Adrenal gland (tissue), 12 donors: Measurements from ENCODE around the gene OTUD6A. TPM values are rescaled to one million over a fixed set of nuclear protein-coding genes. Genes with fewer than 3 reads are reported as not detected.

Experiments
- DNase-seq, 7 donors: peaks; one replicate each; pipeline ENCODE4 v3.0.0-alpha.2; 2019 to 2020
- H3K27ac ChIP-seq, 5 donors: fragments of 200-600 bp; sonication (generic) in 4 of 5; 1 replicate in 3 of 5; 2 replicates in 2 of 5; pipeline versions ENCODE4 v1.5.1 to v1.8.0; 2016 to 2020; ENCODE audit warnings: mild to moderate bottlenecking in 1 of 5
- H3K27me3 ChIP-seq: fragments of 200-600 bp; 2 replicates; pipeline ENCODE4 v1.8.0; 2021
- H3K36me3 ChIP-seq, 2 donors: fragments of 200-600 bp; replicated peaks in 1 of 2; 1 replicate in 1 of 2; 2 replicates in 1 of 2; pipeline versions ENCODE4 v1.5.1 to v1.8.0; 2018 to 2022
- H3K4me1 ChIP-seq, 2 donors: fragments of 200-600 bp; replicated peaks in 1 of 2; 1 replicate in 1 of 2; 2 replicates in 1 of 2; pipeline versions ENCODE4 v1.5.1 to v1.8.0; 2018 to 2021
- H3K4me3 ChIP-seq, 4 donors: fragments of 200-600 bp; sonication (generic) in 3 of 4; one replicate each; pipeline ENCODE4 v1.5.1; 2016 to 2018
- H3K9me3 ChIP-seq, 3 donors: fragments of 200-600 bp; sonication (generic) in 1 of 3; replicated peaks in 1 of 3; 1 replicate in 2 of 3; 2 replicates in 1 of 3; pipeline versions ENCODE4 v1.5.1 to v1.8.0; 2016 to 2021
- POLR2A ChIP-seq, 2 donors: fragments of 450-650 bp; IDR thresholded peaks; one replicate each; pipeline ENCODE4 v1.6.1; 2017; ENCODE audit warnings: antibody characterized with exemption in 2 of 2, mild to moderate bottlenecking in 2 of 2, moderate library complexity in 1 of 2
- WGBS, 4 donors: extraction: QIAGEN DNeasy Blood & Tissue Kit in 2 of 4; methylation state at CpG; one replicate each; pipeline versions ENCODE4 v1.1.5 to v1.1.7; 2013 to 2017; 5-methylcytosine and 5-hydroxymethylcytosine counted together
- intact Hi-C, 2 donors: fragments of 100-400 bp; cut with DNase I; formaldehyde crosslinking; loops; one replicate each; pipeline versions ENCODE4 v1.14.1 to v1.15.0; 2022 to 2023
- polyA plus RNA-seq, 3 donors: library from polyadenylated mRNA; stranded (reverse); fragments of 200-250 nt in 2 of 3; fragments of 350-450 nt in 1 of 3; fragmentation: Illumina TruSeq in 1 of 3; extraction: RNeasy Lipid Tissue Mini Kit (QIAGEN cat#74804) in 1 of 3; gene quantifications; one replicate each; pipeline ENCODE4 v1.2.3, GENCODE V29; 2013 to 2014
- total RNA-seq, 9 donors: library from RNA; depleted of rRNA in 4 of 9; stranded (reverse); fragments of >200 nt in 4 of 9; fragments of 120-200 nt in 1 of 9; fragmentation: NEBNext Ultra II Directional in 1 of 9; extraction: Animal tissue kit (Norgen Biotek cat#: 25700) in 1 of 9; gene quantifications; one replicate each; pipeline versions ENCODE4 v1.1.0 to v1.2.4, GENCODE V29; 2013 to 2023
- TF ChIP-seq, protein P1 (sequence below), 6 experiments: fragments of 450-650 bp in 4 of 6; fragments of 200-600 bp in 2 of 6; sonication (generic) in 1 of 6; IDR thresholded peaks; 1 replicate in 5 of 6; 2 replicates in 1 of 6; pipeline versions ENCODE4 v1.5.1 to v1.8.0; 2016 to 2021; ENCODE audit warnings: antibody characterized with exemption in 6 of 6, mild to moderate bottlenecking in 2 of 6, moderate library complexity in 1 of 6
- donor health status: healthy with polysubstance abuse.
- donor health status: Bipolar disorder and iron deficiency.
- donor health status: DM: yes; HTN: yes; CAD: no.
- donor health status: DM: no; HTN: no; CAD: no.
- donor health status: DM: no; HTN: no; CAD: no.
- donor health status: DM: yes; HTN: yes; CAD: no.

Gene OTUD6A
- total and polyA plus RNA-seq, 12 donors: not detected

DNA sequence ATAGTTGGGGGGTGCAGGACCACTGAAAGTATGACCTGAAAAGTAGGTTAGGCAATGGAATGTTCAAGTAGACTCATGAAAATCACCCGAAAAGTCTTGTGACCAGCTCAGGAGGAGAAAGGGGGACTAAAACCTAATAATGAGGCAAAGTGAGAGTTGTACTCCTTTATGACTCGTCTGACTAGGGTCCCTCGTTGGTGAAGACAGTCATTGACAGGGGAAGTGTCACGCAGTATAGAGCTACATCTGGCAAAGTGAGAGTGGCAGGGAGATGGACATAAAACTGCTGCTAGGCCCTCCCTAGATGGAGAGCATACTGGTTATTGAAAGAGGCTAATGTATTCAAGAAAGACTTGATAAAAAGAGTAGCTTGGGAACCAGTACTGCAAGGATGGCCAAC, 20.5 kb downstream of the OTUD6A start:
- TF ChIP-seq POLR2A (IDR thresholded peaks at IDR 0.05): no peak
- TF ChIP-seq, protein P1, sequence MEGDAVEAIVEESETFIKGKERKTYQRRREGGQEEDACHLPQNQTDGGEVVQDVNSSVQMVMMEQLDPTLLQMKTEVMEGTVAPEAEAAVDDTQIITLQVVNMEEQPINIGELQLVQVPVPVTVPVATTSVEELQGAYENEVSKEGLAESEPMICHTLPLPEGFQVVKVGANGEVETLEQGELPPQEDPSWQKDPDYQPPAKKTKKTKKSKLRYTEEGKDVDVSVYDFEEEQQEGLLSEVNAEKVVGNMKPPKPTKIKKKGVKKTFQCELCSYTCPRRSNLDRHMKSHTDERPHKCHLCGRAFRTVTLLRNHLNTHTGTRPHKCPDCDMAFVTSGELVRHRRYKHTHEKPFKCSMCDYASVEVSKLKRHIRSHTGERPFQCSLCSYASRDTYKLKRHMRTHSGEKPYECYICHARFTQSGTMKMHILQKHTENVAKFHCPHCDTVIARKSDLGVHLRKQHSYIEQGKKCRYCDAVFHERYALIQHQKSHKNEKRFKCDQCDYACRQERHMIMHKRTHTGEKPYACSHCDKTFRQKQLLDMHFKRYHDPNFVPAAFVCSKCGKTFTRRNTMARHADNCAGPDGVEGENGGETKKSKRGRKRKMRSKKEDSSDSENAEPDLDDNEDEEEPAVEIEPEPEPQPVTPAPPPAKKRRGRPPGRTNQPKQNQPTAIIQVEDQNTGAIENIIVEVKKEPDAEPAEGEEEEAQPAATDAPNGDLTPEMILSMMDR (IDR thresholded peaks at IDR 0.05): no peak
- Histone ChIP-seq H3K27ac (no peak overlapping the region), H3K4me3 (no peak overlapping the region), H3K4me1 (no peaks in the 10 kb centered on the region), H3K9me3 (no peaks in the 10 kb centered on the region), H3K27me3 (peaks cover 9% of the 10 kb centered on the region), H3K36me3 (no peaks in the 10 kb centered on the region)
- no peak for DNase-seq
- intact Hi-C loops: no loop called here
- WGBS, 4 donors: 52 to 87% (median 76%) methylated on average over 4 of the region's 4 CpGs

DNA sequence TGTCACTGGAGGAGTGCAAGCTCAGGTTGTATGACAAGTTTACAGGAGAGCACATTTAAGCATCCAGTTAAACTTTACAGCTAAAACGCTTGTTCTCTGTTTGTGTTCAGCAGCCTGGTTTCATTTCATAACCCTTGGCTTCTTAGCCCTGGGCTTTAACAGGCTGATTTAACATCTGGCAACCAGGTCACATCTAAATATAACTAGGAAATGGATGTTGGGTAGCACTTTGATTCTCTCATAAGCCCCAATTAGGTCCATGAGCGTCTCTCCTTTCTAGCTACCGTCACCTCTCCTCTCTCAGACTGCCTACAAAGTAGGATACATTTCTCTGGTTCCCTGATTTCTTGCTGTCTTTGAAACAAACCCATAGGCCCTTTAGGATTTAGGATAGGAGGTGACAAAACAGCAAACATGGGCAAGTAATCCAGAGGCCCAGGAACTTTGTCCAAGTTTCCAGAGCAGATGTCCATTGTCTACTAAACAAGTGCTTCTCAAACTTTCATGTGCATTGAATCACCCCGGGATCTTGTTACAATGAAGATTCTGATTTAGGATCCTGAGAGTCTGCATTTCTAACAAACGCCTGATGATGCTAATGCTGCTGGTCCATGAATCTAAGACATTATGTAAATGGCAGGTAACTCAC, 22.5 kb downstream of the OTUD6A start:
- no peaks in the 10 kb centered on the region for H3K36me3 ChIP-seq
- no peak for DNase-seq
- H3K4me3 ChIP-seq: no peak overlapping the region
- H3K27me3 ChIP-seq: peaks cover 9% of the 10 kb centered on the region
- H3K4me1 ChIP-seq: no peaks in the 10 kb centered on the region
- no peak overlapping the region for H3K27ac ChIP-seq
- intact Hi-C loops: no loop called here
- no peak for TF ChIP-seq POLR2A (IDR thresholded peaks at IDR 0.05)
- TF ChIP-seq, protein P1 (IDR thresholded peaks at IDR 0.05): no peak
- WGBS, 4 donors: 67 to 80% (median 76%) methylated on average over 5 of the region's 5 CpGs
- no peaks in the 10 kb centered on the region for H3K9me3 ChIP-seq

DNA sequence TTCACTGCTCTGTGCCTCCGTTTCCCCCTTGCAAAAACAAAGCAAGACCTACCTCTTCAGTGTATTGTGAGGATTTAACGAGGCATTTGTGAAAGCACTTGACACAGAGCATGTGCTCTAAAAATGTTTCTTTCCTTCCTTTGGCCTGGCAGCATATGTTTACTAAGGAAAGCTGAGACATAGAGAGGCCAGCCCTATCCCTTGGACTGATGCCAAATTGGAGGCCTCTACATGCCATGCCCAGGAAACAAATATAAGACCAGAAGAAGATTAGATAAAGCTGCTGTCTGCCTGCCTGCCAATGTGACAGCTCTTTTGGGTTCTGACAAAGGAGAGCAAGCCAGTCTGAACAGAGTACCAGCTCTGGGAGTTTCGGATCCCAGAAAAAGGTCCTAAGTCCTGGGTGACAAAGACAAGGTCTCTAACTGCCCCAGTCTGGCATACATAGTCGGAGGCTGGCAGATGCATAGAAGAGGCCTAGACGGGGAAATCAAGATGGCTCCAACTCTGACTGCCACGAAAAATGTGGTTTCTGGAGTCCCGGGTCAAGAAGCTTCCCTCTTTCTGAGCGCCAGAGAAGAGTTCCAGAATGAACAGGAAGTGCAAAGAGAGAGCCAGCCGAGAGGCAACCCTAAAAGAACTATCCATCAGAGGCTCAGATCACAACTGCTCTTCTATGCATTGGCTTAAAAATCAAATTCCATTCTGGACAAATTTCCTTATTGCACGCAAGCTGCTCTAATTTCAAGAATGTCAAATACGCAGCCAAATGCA, 25.8 kb downstream of the OTUD6A start:
- H3K36me3 ChIP-seq: no peaks in the 10 kb centered on the region
- intact Hi-C loops: no loop called here
- TF ChIP-seq, protein P1 (IDR thresholded peaks at IDR 0.05): no peak
- no peak for TF ChIP-seq POLR2A (IDR thresholded peaks at IDR 0.05)
- 56 to 76% (median 67%) methylated on average over 11 of the region's 11 CpGs for WGBS, 4 donors
- H3K9me3 ChIP-seq: no peaks in the 10 kb centered on the region
- no peak overlapping the region for H3K4me3 ChIP-seq
- peak in 1 of 7 donors; percentile 4 for DNase-seq
- H3K27ac ChIP-seq: no peak overlapping the region
- peaks cover 4% of the 10 kb centered on the region for H3K27me3 ChIP-seq
- no peaks in the 10 kb centered on the region for H3K4me1 ChIP-seq

DNA sequence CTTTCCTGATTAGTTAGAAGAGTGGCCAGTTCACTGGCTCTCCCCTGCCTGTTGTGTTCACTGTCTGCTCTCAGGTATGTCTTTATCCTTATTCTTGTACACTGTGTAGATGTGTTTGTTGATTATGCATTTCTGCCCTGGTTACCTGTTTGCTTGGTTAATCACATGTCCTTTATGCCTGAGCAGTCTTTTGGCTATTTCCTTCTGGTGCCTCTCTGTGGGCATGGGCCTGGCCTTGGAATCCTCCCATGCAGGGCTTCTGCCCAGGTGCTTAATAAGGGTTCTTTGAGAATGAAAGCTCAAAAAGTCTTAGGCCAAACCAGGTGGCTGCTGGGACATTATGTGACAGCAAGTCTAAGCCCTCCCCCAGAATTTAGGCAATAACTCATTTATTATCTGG, 26.5 kb downstream of the OTUD6A start:
- Histone ChIP-seq H3K27me3 (peaks cover 4% of the 10 kb centered on the region), H3K36me3 (no peaks in the 10 kb centered on the region), H3K27ac (no peak overlapping the region), H3K4me1 (no peaks in the 10 kb centered on the region), H3K4me3 (no peak overlapping the region), H3K9me3 (no peaks in the 10 kb centered on the region)
- intact Hi-C loops: no loop called here
- DNase-seq: no peak
- TF ChIP-seq, protein P1 (IDR thresholded peaks at IDR 0.05): no peak
- TF ChIP-seq POLR2A (IDR thresholded peaks at IDR 0.05): no peak
